Measurements from ENCODE around the gene SMARCD3.
A peak's percentile ranks its signal among the peaks of the same experiment; 100 is the strongest.

SMARCD3 gene

DNA sequence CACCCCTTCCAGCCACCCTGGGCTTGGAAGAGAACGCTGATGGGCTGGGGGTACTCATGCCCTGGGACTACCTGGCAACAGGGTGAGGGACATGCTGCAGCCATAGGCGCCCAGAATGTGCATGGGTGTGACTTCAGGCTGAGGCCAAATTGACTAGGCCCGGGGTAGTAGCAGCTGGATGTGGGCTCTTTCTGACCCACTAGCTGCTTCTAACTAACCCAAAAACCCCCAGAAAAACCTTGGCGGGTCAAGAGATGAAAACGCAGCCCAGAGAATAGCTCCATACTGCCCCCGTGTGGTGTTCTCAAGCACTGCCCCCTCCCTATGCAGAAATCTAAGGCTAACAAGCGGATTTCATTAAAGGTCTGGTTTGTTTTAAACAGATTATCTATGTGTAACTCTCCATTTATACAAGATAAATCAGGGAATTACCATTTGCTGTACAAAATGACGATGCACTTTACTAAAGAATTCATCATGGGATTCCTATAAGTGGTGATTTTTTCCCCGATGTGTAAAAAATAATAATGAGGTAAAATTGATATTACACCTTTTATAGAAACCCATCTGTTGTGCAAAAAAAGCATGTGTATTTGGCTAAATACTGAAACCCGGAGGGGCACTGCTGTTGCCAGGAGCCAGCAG lies 4.2 kb downstream of the SMARCD3 start:
- Histone ChIP-seq H3K9ac (ENCODE audit: low read length) (no peak overlapping the region), H3K27me3 (ENCODE audit: control insufficient read depth, insufficient read depth, low read length) (peaks cover 51% of the 10 kb centered on the region), H3K9me3 (ENCODE audit: control insufficient read depth, low read length) (no peaks in the 10 kb centered on the region), H3K36me3 (ENCODE audit: control insufficient read depth, insufficient read depth, low read length) (no peaks in the 10 kb centered on the region), H3K4me3 (ENCODE audit: low read length) (no peak overlapping the region), H3K4me1 (ENCODE audit: control insufficient read depth, insufficient read depth, low read length) (peaks cover 39% of the 10 kb centered on the region)

DNA sequence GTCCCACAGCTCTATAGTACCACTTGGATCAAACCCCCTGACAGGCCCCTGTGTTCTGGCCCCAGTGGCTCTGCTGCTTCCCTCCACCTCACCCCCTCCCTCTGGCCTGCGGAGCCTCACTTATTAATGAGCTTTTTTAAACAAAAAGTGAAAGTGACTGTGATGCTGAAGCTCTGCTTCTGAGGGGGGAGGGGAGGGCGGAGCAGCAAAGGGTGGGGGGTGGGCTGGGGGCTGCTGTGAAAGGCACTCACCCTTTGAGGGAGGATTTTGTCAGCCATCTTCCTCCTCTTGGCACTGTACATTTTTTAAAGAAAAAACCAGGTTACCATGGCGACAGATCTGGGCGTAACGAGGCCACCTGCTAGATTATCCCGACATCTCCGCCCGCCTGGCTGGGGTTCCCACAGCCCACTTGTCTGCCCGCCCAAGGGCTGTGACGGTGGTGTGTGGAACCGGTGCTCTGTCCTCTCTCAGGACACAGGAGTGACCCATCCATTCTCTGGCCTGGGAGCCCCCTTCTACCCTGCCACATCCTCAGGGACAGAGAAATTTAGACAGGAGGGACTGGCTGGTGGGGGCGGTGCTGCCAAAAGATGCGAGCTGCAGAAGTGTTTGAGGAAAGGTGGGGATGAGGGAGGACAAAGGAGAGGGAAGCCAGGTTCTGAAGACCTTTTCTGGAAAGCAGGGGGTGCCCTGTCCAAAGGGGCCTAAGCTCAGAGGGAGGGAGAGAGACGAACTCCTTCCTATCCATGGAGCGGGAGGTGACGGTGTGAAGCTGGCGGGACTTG lies 4.9 kb downstream of the SMARCD3 start:
- Histone ChIP-seq H3K4me3 (ENCODE audit: low read length) (no peak overlapping the region), H3K4me1 (ENCODE audit: control insufficient read depth, insufficient read depth, low read length) (peaks cover 34% of the 10 kb centered on the region), H3K9ac (ENCODE audit: low read length) (peak overlapping the region; percentile 4), H3K36me3 (ENCODE audit: control insufficient read depth, insufficient read depth, low read length) (no peaks in the 10 kb centered on the region), H3K9me3 (ENCODE audit: control insufficient read depth, low read length) (no peaks in the 10 kb centered on the region), H3K27me3 (ENCODE audit: control insufficient read depth, insufficient read depth, low read length) (peaks cover 51% of the 10 kb centered on the region)

DNA sequence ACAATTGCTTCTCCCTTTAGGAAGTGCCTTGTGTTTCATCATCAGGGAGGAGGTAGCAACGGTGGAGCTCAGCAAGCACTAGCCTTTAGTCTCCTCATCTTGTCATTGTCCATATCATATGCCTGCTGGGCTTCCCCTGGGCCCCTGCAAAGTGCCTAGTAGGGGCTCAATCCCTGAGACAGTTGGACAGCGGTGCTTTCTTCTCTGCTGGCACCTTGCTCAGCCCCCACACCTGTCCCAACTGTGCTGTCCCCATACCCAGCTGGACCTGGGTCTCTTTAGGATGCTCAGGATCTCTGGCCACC lies 5.5 kb downstream of the SMARCD3 start:
- Histone ChIP-seq H3K9ac (ENCODE audit: low read length) (peak overlapping the region; percentile 4), H3K36me3 (ENCODE audit: control insufficient read depth, insufficient read depth, low read length) (peaks cover under 1% of the 10 kb centered on the region), H3K9me3 (ENCODE audit: control insufficient read depth, low read length) (no peaks in the 10 kb centered on the region), H3K4me3 (ENCODE audit: low read length) (no peak overlapping the region), H3K27me3 (ENCODE audit: control insufficient read depth, insufficient read depth, low read length) (peaks cover 49% of the 10 kb centered on the region), H3K4me1 (ENCODE audit: control insufficient read depth, insufficient read depth, low read length) (peaks cover 30% of the 10 kb centered on the region)

DNA sequence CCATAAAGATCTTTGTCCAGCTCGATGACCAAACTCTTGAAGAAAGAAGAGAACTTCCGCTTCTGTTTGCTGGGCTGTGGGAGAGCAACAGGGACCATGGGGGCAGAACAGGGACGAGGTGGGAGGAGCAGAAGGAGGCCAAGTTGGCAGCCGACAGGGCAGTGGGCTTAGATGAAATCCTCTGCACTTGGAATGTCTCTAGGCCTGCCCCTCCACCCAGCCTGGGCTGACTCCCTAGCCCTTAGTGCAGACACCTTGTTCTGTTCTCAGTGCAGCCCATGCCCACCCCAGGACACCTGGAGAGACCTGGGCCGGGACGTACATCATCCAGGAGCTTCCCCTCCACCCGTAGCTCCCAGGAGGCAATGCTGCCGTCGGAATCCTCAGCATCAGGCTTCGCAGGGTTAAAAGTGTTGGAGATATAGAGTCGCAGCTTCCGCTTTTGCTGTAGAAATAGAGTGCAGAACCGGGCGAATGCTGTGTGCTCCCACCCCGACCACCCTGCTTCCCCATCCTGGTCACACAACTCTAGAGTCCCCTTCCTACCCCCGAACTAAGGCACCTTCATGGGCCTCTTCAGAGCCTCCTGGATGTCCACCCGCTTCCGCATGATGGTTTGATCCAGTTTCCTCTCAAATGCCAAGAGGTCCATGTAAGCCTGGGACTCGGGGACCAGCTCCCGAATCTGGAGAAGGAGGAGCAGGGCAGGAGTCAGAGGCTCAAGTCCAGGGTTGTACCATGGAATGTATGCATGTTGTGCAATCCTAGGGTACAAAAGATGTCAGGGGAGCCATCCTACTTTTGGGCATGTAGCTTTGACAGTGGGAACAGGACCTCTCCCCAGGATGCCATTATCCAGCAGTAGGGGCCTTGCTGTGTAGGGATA lies 6.1 kb downstream of the SMARCD3 start:
- H3K36me3 ChIP-seq (ENCODE audit: control insufficient read depth, insufficient read depth, low read length), result peaks cover 7% of the 10 kb centered on the region
- H3K4me1 ChIP-seq (ENCODE audit: control insufficient read depth, insufficient read depth, low read length), result peaks cover 25% of the 10 kb centered on the region
- peaks cover 44% of the 10 kb centered on the region for H3K27me3 ChIP-seq (ENCODE audit: control insufficient read depth, insufficient read depth, low read length)

DNA sequence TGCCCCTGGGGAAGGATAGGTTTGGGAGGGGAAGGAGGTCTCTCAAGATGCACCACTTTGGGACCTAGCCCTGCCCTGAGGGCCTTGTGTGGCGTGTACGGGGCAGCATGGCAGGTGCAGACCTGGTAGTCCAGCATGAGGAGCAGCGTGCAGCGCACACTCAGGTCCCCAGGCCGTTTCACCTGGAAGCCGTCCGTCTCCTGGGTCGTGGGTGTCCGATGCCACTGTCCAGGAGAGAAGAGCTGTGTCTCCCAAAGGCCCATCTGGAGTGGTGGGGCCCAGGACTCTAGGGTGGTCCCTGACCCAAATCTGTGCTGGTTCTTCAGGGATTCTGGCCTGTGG lies 6.8 kb downstream of the SMARCD3 start:
- H3K27me3 ChIP-seq (ENCODE audit: control insufficient read depth, insufficient read depth, low read length), result peaks cover 37% of the 10 kb centered on the region
- peaks cover 7% of the 10 kb centered on the region for H3K36me3 ChIP-seq (ENCODE audit: control insufficient read depth, insufficient read depth, low read length)
- no peak overlapping the region for H3K4me3 ChIP-seq (ENCODE audit: low read length)
- no peaks in the 10 kb centered on the region for H3K9me3 ChIP-seq (ENCODE audit: control insufficient read depth, low read length)
- H3K9ac ChIP-seq (ENCODE audit: low read length), result no peak overlapping the region
- H3K4me1 ChIP-seq (ENCODE audit: control insufficient read depth, insufficient read depth, low read length), result peaks cover 24% of the 10 kb centered on the region

More for the DNA sequence above, 6.1 kb downstream of the SMARCD3 start:
- Histone ChIP-seq H3K9me3 (ENCODE audit: control insufficient read depth, low read length) (no peaks in the 10 kb centered on the region), H3K4me3 (ENCODE audit: low read length) (no peak overlapping the region), H3K9ac (ENCODE audit: low read length) (no peak overlapping the region)

DNA sequence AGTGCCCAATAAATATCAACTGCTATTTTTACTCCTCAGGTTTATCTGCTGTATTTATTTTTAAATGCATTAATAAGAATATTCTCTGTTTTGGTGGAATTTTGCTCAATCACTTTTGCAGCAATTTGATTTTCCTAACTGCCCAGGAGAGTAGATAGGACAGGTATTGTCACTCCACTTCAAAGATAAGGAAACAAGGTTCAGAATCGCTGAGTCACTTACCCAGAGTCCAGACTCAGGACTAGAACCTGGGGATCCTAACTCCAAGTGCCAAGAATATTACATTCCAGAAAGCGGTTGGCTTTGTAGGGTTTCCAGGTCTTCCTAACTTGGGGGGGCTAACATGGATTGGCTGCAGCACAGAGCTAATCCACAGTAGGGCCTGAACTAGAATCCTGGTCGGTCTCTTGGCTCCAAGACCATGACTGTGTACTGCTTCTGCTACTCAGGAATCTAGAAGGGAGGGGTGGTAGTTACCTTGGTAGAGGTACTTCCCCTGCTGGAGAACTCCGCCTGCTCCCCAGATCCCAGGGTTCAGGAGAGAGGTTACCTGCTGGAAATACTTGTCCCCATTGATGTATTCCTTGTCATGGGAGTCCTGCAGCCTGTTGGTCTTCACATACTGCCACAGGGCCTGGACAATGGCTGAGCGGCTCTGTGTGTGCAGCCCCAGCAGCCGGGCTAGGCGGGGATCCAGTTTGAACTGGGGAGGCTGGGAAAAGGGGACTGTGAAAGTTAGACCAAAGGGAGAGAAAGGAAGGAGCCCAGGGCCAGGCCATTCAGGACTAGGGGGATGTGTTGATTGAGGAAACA lies 7.3 kb downstream of the SMARCD3 start:
- H3K4me1 ChIP-seq (ENCODE audit: control insufficient read depth, insufficient read depth, low read length), result peaks cover 24% of the 10 kb centered on the region

DNA sequence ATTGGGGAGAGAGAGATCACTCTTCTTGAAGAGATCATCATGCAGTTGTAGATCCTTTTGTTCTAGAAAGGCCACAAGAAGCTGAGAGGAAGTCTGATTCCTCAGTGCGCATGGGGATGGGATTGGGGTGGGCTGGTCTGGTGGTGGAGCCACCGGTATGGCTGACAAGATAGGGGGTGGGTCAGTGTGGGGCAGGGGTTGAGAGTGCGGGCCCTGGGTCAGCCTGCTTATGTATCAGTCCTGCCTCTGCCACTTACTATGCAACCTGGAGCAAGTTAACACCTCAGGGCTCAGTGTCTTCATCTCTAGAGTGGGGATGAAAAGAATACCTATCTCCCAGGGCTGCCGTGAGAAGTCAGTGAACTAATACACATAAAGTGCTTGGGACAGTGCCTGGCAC lies 8.0 kb downstream of the SMARCD3 start:
- no peaks in the 10 kb centered on the region for H3K9me3 ChIP-seq (ENCODE audit: control insufficient read depth, low read length)
- H3K36me3 ChIP-seq (ENCODE audit: control insufficient read depth, insufficient read depth, low read length), result peaks cover 7% of the 10 kb centered on the region
- peaks cover 26% of the 10 kb centered on the region for H3K27me3 ChIP-seq (ENCODE audit: control insufficient read depth, insufficient read depth, low read length)
- H3K9ac ChIP-seq (ENCODE audit: low read length), result no peak overlapping the region
- H3K4me1 ChIP-seq (ENCODE audit: control insufficient read depth, insufficient read depth, low read length), result peaks cover 24% of the 10 kb centered on the region
- no peak overlapping the region for H3K4me3 ChIP-seq (ENCODE audit: low read length)

More for the DNA sequence above, 7.3 kb downstream of the SMARCD3 start:
- Histone ChIP-seq H3K27me3 (ENCODE audit: control insufficient read depth, insufficient read depth, low read length) (peaks cover 32% of the 10 kb centered on the region), H3K36me3 (ENCODE audit: control insufficient read depth, insufficient read depth, low read length) (peaks cover 7% of the 10 kb centered on the region), H3K9me3 (ENCODE audit: control insufficient read depth, low read length) (no peaks in the 10 kb centered on the region), H3K4me3 (ENCODE audit: low read length) (no peak overlapping the region), H3K9ac (ENCODE audit: low read length) (no peak overlapping the region)

DNA sequence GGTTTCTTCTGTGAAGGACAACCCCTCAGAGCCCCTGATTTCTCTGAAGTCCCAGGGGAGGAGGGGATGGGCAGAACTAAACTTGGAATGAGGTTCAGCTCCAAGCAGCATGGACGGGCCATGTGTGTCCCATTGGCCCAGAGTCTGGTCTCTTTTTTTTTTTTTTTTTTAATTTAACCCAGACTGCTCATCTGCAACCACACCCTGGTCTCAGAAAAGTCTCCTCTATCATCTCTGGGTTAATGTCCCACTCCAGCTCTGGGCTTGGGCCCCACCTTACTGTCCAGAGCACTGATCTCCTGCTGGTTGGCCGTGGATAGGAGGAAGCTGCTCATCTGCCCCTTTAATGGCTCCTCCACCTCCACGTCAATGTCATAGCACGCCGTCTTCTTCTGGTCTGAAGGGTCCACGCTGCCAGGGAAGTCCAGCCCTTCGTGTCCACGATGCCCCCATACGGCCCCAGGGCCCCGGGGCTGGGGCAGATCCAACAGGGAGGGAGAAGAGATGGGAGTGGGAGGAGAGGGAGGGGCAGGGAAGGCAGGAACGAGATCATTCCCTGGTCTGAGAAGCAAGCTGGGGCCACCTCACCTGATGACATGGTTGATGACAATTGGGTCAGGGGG lies 8.5 kb downstream of the SMARCD3 start:
- Histone ChIP-seq H3K27me3 (ENCODE audit: control insufficient read depth, insufficient read depth, low read length) (peaks cover 20% of the 10 kb centered on the region), H3K9me3 (ENCODE audit: control insufficient read depth, low read length) (no peaks in the 10 kb centered on the region), H3K36me3 (ENCODE audit: control insufficient read depth, insufficient read depth, low read length) (peaks cover 7% of the 10 kb centered on the region), H3K4me1 (ENCODE audit: control insufficient read depth, insufficient read depth, low read length) (peaks cover 20% of the 10 kb centered on the region), H3K4me3 (ENCODE audit: low read length) (no peak overlapping the region), H3K9ac (ENCODE audit: low read length) (no peak overlapping the region)

DNA sequence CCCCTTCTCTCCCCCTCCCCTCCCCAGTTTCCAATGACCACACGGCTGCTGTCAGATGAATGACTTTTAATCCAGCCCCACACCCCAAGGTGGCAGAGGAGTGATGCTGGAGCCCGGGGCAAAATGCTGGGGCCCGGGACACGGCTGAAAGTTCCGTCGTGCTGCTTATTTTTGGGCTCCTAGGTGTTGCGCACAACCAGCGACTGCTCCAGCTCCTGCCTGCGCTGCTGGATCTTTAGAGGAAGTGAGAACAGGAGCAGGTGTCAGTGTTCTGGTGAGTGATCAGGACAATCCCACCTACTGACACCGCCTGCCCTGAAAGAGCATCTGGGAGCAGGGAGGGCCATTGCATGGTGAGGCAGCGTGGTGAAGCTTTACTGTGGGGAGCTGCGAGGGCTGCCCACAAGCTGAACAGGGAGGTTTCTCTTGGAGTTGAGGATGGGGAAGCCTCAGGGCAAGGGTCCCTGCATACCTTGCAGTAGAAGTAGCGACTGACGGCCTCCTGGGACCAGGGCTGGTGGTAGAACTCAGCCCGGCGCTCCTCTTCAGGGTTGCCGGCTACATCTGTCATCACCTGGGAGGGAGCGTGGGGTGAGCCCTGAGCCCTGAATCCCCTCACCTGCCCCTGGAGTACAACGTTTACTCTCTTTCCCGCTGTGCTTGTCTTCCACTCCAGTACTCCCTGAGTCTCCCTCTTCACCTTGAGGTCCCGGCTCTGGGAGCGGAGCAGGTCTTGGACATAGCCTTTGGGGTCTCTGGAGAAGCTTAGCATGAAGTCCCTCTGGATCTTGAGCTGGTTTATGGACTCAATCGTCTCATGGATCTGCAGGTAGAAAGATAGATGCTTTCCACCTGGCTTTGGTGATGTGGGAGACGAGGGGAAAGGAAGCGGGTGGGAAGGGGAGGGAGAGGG lies 9.3 kb downstream of the SMARCD3 start:
- H3K4me3 ChIP-seq (ENCODE audit: low read length), result no peak overlapping the region
- H3K36me3 ChIP-seq (ENCODE audit: control insufficient read depth, insufficient read depth, low read length), result peaks cover 7% of the 10 kb centered on the region
- peaks cover 12% of the 10 kb centered on the region for H3K4me1 ChIP-seq (ENCODE audit: control insufficient read depth, insufficient read depth, low read length)
- H3K9me3 ChIP-seq (ENCODE audit: control insufficient read depth, low read length), result no peaks in the 10 kb centered on the region
- H3K27me3 ChIP-seq (ENCODE audit: control insufficient read depth, insufficient read depth, low read length), result peaks cover 12% of the 10 kb centered on the region
- H3K9ac ChIP-seq (ENCODE audit: low read length), result no peak overlapping the region

DNA sequence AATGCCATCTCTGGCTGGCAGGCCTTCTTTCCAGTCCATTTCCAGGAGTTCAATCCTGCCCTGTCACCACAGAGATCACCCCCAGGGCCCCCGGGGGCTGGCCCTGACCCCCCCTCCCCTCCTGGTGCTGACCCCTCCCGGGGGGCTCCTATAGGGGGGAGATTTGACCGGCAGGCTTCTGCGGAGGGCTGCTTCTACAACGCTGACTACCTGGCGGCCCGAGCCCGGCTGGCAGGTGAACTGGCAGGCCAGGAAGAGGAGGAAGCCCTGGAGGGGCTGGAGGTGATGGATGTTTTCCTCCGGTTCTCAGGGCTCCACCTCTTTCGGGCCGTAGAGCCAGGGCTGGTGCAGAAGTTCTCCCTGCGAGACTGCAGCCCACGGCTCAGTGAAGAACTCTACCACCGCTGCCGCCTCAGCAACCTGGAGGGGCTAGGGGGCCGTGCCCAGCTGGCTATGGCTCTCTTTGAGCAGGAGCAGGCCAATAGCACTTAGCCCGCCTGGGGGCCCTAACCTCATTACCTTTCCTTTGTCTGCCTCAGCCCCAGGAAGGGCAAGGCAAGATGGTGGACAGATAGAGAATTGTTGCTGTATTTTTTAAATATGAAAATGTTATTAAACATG lies 10.2 kb downstream of the SMARCD3 start:
- Histone ChIP-seq H3K27me3 (ENCODE audit: control insufficient read depth, insufficient read depth, low read length) (peaks cover 5% of the 10 kb centered on the region), H3K4me1 (ENCODE audit: control insufficient read depth, insufficient read depth, low read length) (peaks cover 12% of the 10 kb centered on the region), H3K36me3 (ENCODE audit: control insufficient read depth, insufficient read depth, low read length) (peaks cover 7% of the 10 kb centered on the region), H3K9me3 (ENCODE audit: control insufficient read depth, low read length) (no peaks in the 10 kb centered on the region), H3K4me3 (ENCODE audit: low read length) (no peak overlapping the region), H3K9ac (ENCODE audit: low read length) (no peak overlapping the region)

Data from mucosa of stomach (tissue), 1 donor.